ENCODE data around the gene ITGA8.

Gene ITGA8

GRCh38 chr10:15738270-15738925 is 18.7 kb upstream of the ITGA8 start:
- Histone ChIP-seq H3K9me3 (ENCODE audit: control insufficient read depth, low read length) (no peaks in the 10 kb centered on the region), H3K27ac (ENCODE audit: insufficient read depth, low read length, poor library complexity, severe bottlenecking) (no peak overlapping the region), H3K27me3 (replicated peaks; ENCODE audit: control insufficient read depth, insufficient read depth, low read length, poor library complexity, severe bottlenecking) (no peaks in the 10 kb centered on the region), H3K4me3 (ENCODE audit: insufficient read depth, low read depth, low read length, poor library complexity, severe bottlenecking) (no peak overlapping the region), H3K36me3 (ENCODE audit: control insufficient read depth, insufficient read depth, low read length) (no peaks in the 10 kb centered on the region), H3K4me1 (ENCODE audit: control insufficient read depth, insufficient read depth, low read length, poor library complexity, severe bottlenecking) (no peaks in the 10 kb centered on the region)
- no peak for DNase-seq

GRCh38 chr10:15737656-15738055 is 17.9 kb upstream of the ITGA8 start:
- Histone ChIP-seq H3K4me1 (ENCODE audit: control insufficient read depth, insufficient read depth, low read length, poor library complexity, severe bottlenecking) (no peaks in the 10 kb centered on the region), H3K4me3 (ENCODE audit: insufficient read depth, low read depth, low read length, poor library complexity, severe bottlenecking) (no peak overlapping the region), H3K36me3 (ENCODE audit: control insufficient read depth, insufficient read depth, low read length) (no peaks in the 10 kb centered on the region), H3K27me3 (replicated peaks; ENCODE audit: control insufficient read depth, insufficient read depth, low read length, poor library complexity, severe bottlenecking) (no peaks in the 10 kb centered on the region), H3K9me3 (ENCODE audit: control insufficient read depth, low read length) (no peaks in the 10 kb centered on the region), H3K27ac (ENCODE audit: insufficient read depth, low read length, poor library complexity, severe bottlenecking) (no peak overlapping the region)
- no peak for DNase-seq

GRCh38 chr10:15735763-15736162 is 16.0 kb upstream of the ITGA8 start:
- H3K36me3 ChIP-seq (ENCODE audit: control insufficient read depth, insufficient read depth, low read length) = no peaks in the 10 kb centered on the region
- DNase-seq = no peak
- no peaks in the 10 kb centered on the region for H3K9me3 ChIP-seq (ENCODE audit: control insufficient read depth, low read length)
- H3K27me3 ChIP-seq (replicated peaks; ENCODE audit: control insufficient read depth, insufficient read depth, low read length, poor library complexity, severe bottlenecking) = no peaks in the 10 kb centered on the region
- no peaks in the 10 kb centered on the region for H3K4me1 ChIP-seq (ENCODE audit: control insufficient read depth, insufficient read depth, low read length, poor library complexity, severe bottlenecking)
- H3K27ac ChIP-seq (ENCODE audit: insufficient read depth, low read length, poor library complexity, severe bottlenecking) = no peak overlapping the region
- no peak overlapping the region for H3K4me3 ChIP-seq (ENCODE audit: insufficient read depth, low read depth, low read length, poor library complexity, severe bottlenecking)

- no peak for DNase-seq
- H3K9me3 ChIP-seq (ENCODE audit: control insufficient read depth, low read length) = no peaks in the 10 kb centered on the region
- H3K27me3 ChIP-seq (replicated peaks; ENCODE audit: control insufficient read depth, insufficient read depth, low read length, poor library complexity, severe bottlenecking) = no peaks in the 10 kb centered on the region
- H3K36me3 ChIP-seq (ENCODE audit: control insufficient read depth, insufficient read depth, low read length) = no peaks in the 10 kb centered on the region
- H3K27ac ChIP-seq (ENCODE audit: insufficient read depth, low read length, poor library complexity, severe bottlenecking) = no peak overlapping the region
- H3K4me1 ChIP-seq (ENCODE audit: control insufficient read depth, insufficient read depth, low read length, poor library complexity, severe bottlenecking) = no peaks in the 10 kb centered on the region
- H3K4me3 ChIP-seq (ENCODE audit: insufficient read depth, low read depth, low read length, poor library complexity, severe bottlenecking) = no peak overlapping the region
Measured at GRCh38 chr10:15730341-15730740, 10.6 kb upstream of the ITGA8 start.

- DNase-seq = no peak
- Histone ChIP-seq H3K9me3 (ENCODE audit: control insufficient read depth, low read length) (no peaks in the 10 kb centered on the region), H3K27me3 (replicated peaks; ENCODE audit: control insufficient read depth, insufficient read depth, low read length, poor library complexity, severe bottlenecking) (no peaks in the 10 kb centered on the region)
Measured at GRCh38 chr10:15729890-15730289, 10.2 kb upstream of the ITGA8 start.

GRCh38 chr10:15726042-15726441 is 6.3 kb upstream of the ITGA8 start:
- Histone ChIP-seq H3K27ac (ENCODE audit: insufficient read depth, low read length, poor library complexity, severe bottlenecking) (no peak overlapping the region), H3K36me3 (ENCODE audit: control insufficient read depth, insufficient read depth, low read length) (no peaks in the 10 kb centered on the region), H3K4me3 (ENCODE audit: insufficient read depth, low read depth, low read length, poor library complexity, severe bottlenecking) (no peak overlapping the region), H3K27me3 (replicated peaks; ENCODE audit: control insufficient read depth, insufficient read depth, low read length, poor library complexity, severe bottlenecking) (no peaks in the 10 kb centered on the region), H3K9me3 (ENCODE audit: control insufficient read depth, low read length) (no peaks in the 10 kb centered on the region), H3K4me1 (ENCODE audit: control insufficient read depth, insufficient read depth, low read length, poor library complexity, severe bottlenecking) (no peaks in the 10 kb centered on the region)
- DNase-seq = no peak

More at GRCh38 chr10:15729890-15730289, 10.2 kb upstream of the ITGA8 start:
- H3K4me1 ChIP-seq (ENCODE audit: control insufficient read depth, insufficient read depth, low read length, poor library complexity, severe bottlenecking) = no peaks in the 10 kb centered on the region
- H3K4me3 ChIP-seq (ENCODE audit: insufficient read depth, low read depth, low read length, poor library complexity, severe bottlenecking) = no peak overlapping the region
- H3K27ac ChIP-seq (ENCODE audit: insufficient read depth, low read length, poor library complexity, severe bottlenecking) = no peak overlapping the region
- H3K36me3 ChIP-seq (ENCODE audit: control insufficient read depth, insufficient read depth, low read length) = no peaks in the 10 kb centered on the region

- no peaks in the 10 kb centered on the region for H3K36me3 ChIP-seq (ENCODE audit: control insufficient read depth, insufficient read depth, low read length)
- DNase-seq = no peak
- no peaks in the 10 kb centered on the region for H3K4me1 ChIP-seq (ENCODE audit: control insufficient read depth, insufficient read depth, low read length, poor library complexity, severe bottlenecking)
- H3K27ac ChIP-seq (ENCODE audit: insufficient read depth, low read length, poor library complexity, severe bottlenecking) = no peak overlapping the region
- no peaks in the 10 kb centered on the region for H3K27me3 ChIP-seq (replicated peaks; ENCODE audit: control insufficient read depth, insufficient read depth, low read length, poor library complexity, severe bottlenecking)
- no peak overlapping the region for H3K4me3 ChIP-seq (ENCODE audit: insufficient read depth, low read depth, low read length, poor library complexity, severe bottlenecking)
- H3K9me3 ChIP-seq (ENCODE audit: control insufficient read depth, low read length) = no peaks in the 10 kb centered on the region
Measured at GRCh38 chr10:15725603-15726002, 5.9 kb upstream of the ITGA8 start.

- no peaks in the 10 kb centered on the region for H3K36me3 ChIP-seq (ENCODE audit: control insufficient read depth, insufficient read depth, low read length)
- DNase-seq = no peak
- no peak overlapping the region for H3K27ac ChIP-seq (ENCODE audit: insufficient read depth, low read length, poor library complexity, severe bottlenecking)
- H3K4me1 ChIP-seq (ENCODE audit: control insufficient read depth, insufficient read depth, low read length, poor library complexity, severe bottlenecking) = no peaks in the 10 kb centered on the region
- H3K4me3 ChIP-seq (ENCODE audit: insufficient read depth, low read depth, low read length, poor library complexity, severe bottlenecking) = no peak overlapping the region
- H3K27me3 ChIP-seq (replicated peaks; ENCODE audit: control insufficient read depth, insufficient read depth, low read length, poor library complexity, severe bottlenecking) = no peaks in the 10 kb centered on the region
- H3K9me3 ChIP-seq (ENCODE audit: control insufficient read depth, low read length) = no peaks in the 10 kb centered on the region
Measured at GRCh38 chr10:15724683-15725082, 5.0 kb upstream of the ITGA8 start.

- H3K4me3 ChIP-seq (ENCODE audit: insufficient read depth, low read depth, low read length, poor library complexity, severe bottlenecking) = no peak overlapping the region
- no peak overlapping the region for H3K27ac ChIP-seq (ENCODE audit: insufficient read depth, low read length, poor library complexity, severe bottlenecking)
- no peaks in the 10 kb centered on the region for H3K9me3 ChIP-seq (ENCODE audit: control insufficient read depth, low read length)
- peaks cover 7% of the 10 kb centered on the region for H3K27me3 ChIP-seq (replicated peaks; ENCODE audit: control insufficient read depth, insufficient read depth, low read length, poor library complexity, severe bottlenecking)
- H3K4me1 ChIP-seq (ENCODE audit: control insufficient read depth, insufficient read depth, low read length, poor library complexity, severe bottlenecking) = no peaks in the 10 kb centered on the region
- no peaks in the 10 kb centered on the region for H3K36me3 ChIP-seq (ENCODE audit: control insufficient read depth, insufficient read depth, low read length)
- DNase-seq = no peak
Measured at GRCh38 chr10:15723803-15724202, 4.1 kb upstream of the ITGA8 start.

GRCh38 chr10:15720635-15721287 is 1.0 kb upstream of the ITGA8 start:
- Histone ChIP-seq H3K4me1 (ENCODE audit: control insufficient read depth, insufficient read depth, low read length, poor library complexity, severe bottlenecking) (no peaks in the 10 kb centered on the region), H3K27me3 (replicated peaks; ENCODE audit: control insufficient read depth, insufficient read depth, low read length, poor library complexity, severe bottlenecking) (peaks cover 10% of the 10 kb centered on the region), H3K27ac (ENCODE audit: insufficient read depth, low read length, poor library complexity, severe bottlenecking) (no peak overlapping the region), H3K4me3 (ENCODE audit: insufficient read depth, low read depth, low read length, poor library complexity, severe bottlenecking) (no peak overlapping the region), H3K36me3 (ENCODE audit: control insufficient read depth, insufficient read depth, low read length) (no peaks in the 10 kb centered on the region), H3K9me3 (ENCODE audit: control insufficient read depth, low read length) (no peaks in the 10 kb centered on the region)
- DNase-seq = no peak
